Measurements from ENCODE around the gene TMC1. TPM values are rescaled to one million over a fixed set of nuclear protein-coding genes. Genes with fewer than 3 reads are reported as not detected.

Gene TMC1
- polyA plus RNA-seq, 2 of the 4 experiments (the other 2 are of a cell fraction): 0.12 to 0.17 TPM

GRCh38 chr9:72477930-72478518 lies 43.4 kb upstream of the TMC1 start (continued):
- 0 out of 2 replicates have a peak, but pooled peaks have one; percentile 48 for TF ChIP-seq ATOH8 (CRISPR knock-in tag; IDR thresholded peaks at IDR 0.05; ENCODE audit: low read depth)
- TF ChIP-seq, protein P1, sequence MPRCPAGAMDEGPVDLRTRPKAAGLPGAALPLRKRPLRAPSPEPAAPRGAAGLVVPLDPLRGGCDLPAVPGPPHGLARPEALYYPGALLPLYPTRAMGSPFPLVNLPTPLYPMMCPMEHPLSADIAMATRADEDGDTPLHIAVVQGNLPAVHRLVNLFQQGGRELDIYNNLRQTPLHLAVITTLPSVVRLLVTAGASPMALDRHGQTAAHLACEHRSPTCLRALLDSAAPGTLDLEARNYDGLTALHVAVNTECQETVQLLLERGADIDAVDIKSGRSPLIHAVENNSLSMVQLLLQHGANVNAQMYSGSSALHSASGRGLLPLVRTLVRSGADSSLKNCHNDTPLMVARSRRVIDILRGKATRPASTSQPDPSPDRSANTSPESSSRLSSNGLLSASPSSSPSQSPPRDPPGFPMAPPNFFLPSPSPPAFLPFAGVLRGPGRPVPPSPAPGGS (IDR thresholded peaks at IDR 0.05): peak; percentile 83; the same call in 1 of the 3 replicates
- TF ChIP-seq, protein P2, sequence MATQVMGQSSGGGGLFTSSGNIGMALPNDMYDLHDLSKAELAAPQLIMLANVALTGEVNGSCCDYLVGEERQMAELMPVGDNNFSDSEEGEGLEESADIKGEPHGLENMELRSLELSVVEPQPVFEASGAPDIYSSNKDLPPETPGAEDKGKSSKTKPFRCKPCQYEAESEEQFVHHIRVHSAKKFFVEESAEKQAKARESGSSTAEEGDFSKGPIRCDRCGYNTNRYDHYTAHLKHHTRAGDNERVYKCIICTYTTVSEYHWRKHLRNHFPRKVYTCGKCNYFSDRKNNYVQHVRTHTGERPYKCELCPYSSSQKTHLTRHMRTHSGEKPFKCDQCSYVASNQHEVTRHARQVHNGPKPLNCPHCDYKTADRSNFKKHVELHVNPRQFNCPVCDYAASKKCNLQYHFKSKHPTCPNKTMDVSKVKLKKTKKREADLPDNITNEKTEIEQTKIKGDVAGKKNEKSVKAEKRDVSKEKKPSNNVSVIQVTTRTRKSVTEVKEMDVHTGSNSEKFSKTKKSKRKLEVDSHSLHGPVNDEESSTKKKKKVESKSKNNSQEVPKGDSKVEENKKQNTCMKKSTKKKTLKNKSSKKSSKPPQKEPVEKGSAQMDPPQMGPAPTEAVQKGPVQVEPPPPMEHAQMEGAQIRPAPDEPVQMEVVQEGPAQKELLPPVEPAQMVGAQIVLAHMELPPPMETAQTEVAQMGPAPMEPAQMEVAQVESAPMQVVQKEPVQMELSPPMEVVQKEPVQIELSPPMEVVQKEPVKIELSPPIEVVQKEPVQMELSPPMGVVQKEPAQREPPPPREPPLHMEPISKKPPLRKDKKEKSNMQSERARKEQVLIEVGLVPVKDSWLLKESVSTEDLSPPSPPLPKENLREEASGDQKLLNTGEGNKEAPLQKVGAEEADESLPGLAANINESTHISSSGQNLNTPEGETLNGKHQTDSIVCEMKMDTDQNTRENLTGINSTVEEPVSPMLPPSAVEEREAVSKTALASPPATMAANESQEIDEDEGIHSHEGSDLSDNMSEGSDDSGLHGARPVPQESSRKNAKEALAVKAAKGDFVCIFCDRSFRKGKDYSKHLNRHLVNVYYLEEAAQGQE (IDR thresholded peaks at IDR 0.05): no peak
- no peak for TF ChIP-seq HOXB13 (CRISPR knock-in tag; IDR thresholded peaks at IDR 0.05; ENCODE audit: low read depth)
- peak in 1 of 2 experiments; percentile 24; a peak in 1 of 4 replicates for TF ChIP-seq CEBPB (IDR thresholded peaks at IDR 0.05)
- TF ChIP-seq, protein P3, sequence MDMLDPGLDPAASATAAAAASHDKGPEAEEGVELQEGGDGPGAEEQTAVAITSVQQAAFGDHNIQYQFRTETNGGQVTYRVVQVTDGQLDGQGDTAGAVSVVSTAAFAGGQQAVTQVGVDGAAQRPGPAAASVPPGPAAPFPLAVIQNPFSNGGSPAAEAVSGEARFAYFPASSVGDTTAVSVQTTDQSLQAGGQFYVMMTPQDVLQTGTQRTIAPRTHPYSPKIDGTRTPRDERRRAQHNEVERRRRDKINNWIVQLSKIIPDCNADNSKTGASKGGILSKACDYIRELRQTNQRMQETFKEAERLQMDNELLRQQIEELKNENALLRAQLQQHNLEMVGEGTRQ (IDR thresholded peaks at IDR 0.05): no peak
- no peak for TF ChIP-seq POLR2AphosphoS2 (conservative IDR thresholded peaks at IDR 0.05; ENCODE audit: low read length)
- peak; percentile 83 for TF ChIP-seq GATA3 (IDR thresholded peaks at IDR 0.05; ENCODE audit: borderline replicate concordance)
- 0 out of 2 replicates have a peak, but pooled peaks have one; percentile 51 for TF ChIP-seq EHF (CRISPR knock-in tag; IDR thresholded peaks at IDR 0.05)
- 0 out of 2 replicates have a peak, but pooled peaks have one; percentile 11 for TF ChIP-seq NFE2L2 (conservative IDR thresholded peaks at IDR 0.05; ENCODE audit: low read length)
- TF ChIP-seq HMGXB4 (CRISPR knock-in tag; IDR thresholded peaks at IDR 0.05; ENCODE audit: borderline replicate concordance): no peak
- TF ChIP-seq HOXA7 (CRISPR knock-in tag; IDR thresholded peaks at IDR 0.05): no peak
- no peak for TF ChIP-seq POLR2A (IDR thresholded peaks at IDR 0.05; ENCODE audit: low read length)
- TF ChIP-seq ZSCAN20 (CRISPR knock-in tag; IDR thresholded peaks at IDR 0.05): no peak
- TF ChIP-seq, protein P4, sequence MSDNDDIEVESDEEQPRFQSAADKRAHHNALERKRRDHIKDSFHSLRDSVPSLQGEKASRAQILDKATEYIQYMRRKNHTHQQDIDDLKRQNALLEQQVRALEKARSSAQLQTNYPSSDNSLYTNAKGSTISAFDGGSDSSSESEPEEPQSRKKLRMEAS (IDR thresholded peaks at IDR 0.05): no peak
- TF ChIP-seq MAFK (IDR thresholded peaks at IDR 0.05; ENCODE audit: partially characterized antibody): peak; percentile 71
- no peak for TF ChIP-seq RFX5 (IDR thresholded peaks at IDR 0.05)
- TF ChIP-seq PBX3 (IDR thresholded peaks at IDR 0.05): no peak
- TF ChIP-seq RNF2 (IDR thresholded peaks at IDR 0.05; ENCODE audit: borderline replicate concordance, low read depth): no peak
- TF ChIP-seq CBX8 (IDR thresholded peaks at IDR 0.05): no peak
- no peak for TF ChIP-seq EHMT2 (IDR thresholded peaks at IDR 0.05; ENCODE audit: low read depth)
- peak; percentile 68 for TF ChIP-seq JUNB (IDR thresholded peaks at IDR 0.05)
- TF ChIP-seq BHLHE40 (IDR thresholded peaks at IDR 0.05; ENCODE audit: low read depth, low read length): no peak
- no peak for TF ChIP-seq MAZ (IDR thresholded peaks at IDR 0.05; ENCODE audit: borderline replicate concordance, low read depth, low read length)
- no peak for TF ChIP-seq KDM5A (IDR thresholded peaks at IDR 0.05)
- no peak for TF ChIP-seq SREBF2 (IDR thresholded peaks at IDR 0.05)
- peak; percentile 52; the same call in 1 of the 2 replicates for TF ChIP-seq HOXB5 (CRISPR knock-in tag; IDR thresholded peaks at IDR 0.05)
- TF ChIP-seq NPAS2 (CRISPR knock-in tag; IDR thresholded peaks at IDR 0.05; ENCODE audit: borderline replicate concordance): no peak
- TF ChIP-seq NR3C1 (IDR thresholded peaks at IDR 0.05): no peak
- TF ChIP-seq HEYL (CRISPR knock-in tag; IDR thresholded peaks at IDR 0.05): peak; percentile 50; the same call in 1 of the 2 replicates

Data from A549 (cell line).